Testis (tissue), 2 donors: ENCODE data around the gene CPNE4.

ENCODE experiments used
- POLR2A ChIP-seq: fragments of 450-650 bp; IDR thresholded peaks from one replicate; pipeline ENCODE4 v1.6.1; 2017; ENCODE audit warnings: antibody characterized with exemption, mild to moderate bottlenecking, moderate library complexity
- TF ChIP-seq, protein P1 (sequence below), 3 experiments: fragments of 450-650 bp in 2 of 3; fragments of 200-600 bp in 1 of 3; sonication (generic) in 1 of 3; IDR thresholded peaks; one replicate each; pipeline ENCODE4 v1.5.1; 2016 to 2019; ENCODE audit warnings: antibody characterized with exemption in 3 of 3, mild to moderate bottlenecking in 2 of 3, moderate library complexity in 1 of 3

DNA sequence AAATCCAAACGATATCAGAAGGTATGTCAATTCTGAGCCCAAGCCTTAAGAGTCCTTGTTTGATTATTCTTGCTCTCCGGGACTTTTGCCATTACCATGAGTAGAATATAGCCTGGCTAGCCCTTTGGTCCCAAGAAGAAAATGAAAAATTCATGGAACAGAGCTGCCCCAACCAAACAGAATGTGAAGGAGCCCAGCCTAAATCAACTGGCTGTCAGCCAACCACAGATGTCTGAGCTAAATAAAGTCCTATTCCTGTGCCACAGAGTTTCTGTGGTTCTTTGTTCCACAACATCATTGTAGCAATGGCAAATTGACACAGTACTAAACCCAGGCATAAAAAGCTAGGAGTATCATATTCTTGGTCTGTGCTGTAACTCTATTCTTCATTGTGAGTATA is 185.2 kb downstream of the CPNE4 start:
- TF ChIP-seq, protein P1, sequence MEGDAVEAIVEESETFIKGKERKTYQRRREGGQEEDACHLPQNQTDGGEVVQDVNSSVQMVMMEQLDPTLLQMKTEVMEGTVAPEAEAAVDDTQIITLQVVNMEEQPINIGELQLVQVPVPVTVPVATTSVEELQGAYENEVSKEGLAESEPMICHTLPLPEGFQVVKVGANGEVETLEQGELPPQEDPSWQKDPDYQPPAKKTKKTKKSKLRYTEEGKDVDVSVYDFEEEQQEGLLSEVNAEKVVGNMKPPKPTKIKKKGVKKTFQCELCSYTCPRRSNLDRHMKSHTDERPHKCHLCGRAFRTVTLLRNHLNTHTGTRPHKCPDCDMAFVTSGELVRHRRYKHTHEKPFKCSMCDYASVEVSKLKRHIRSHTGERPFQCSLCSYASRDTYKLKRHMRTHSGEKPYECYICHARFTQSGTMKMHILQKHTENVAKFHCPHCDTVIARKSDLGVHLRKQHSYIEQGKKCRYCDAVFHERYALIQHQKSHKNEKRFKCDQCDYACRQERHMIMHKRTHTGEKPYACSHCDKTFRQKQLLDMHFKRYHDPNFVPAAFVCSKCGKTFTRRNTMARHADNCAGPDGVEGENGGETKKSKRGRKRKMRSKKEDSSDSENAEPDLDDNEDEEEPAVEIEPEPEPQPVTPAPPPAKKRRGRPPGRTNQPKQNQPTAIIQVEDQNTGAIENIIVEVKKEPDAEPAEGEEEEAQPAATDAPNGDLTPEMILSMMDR (IDR thresholded peaks at IDR 0.05), result no peak
- no peak for TF ChIP-seq POLR2A
